Activated CD8-positive, alpha-beta T cell treated with anti-CD3 and anti-CD28 coated beads for 36 hours (primary cell): ENCODE results near the gene TDRD3. TPM values are rescaled to one million over a fixed set of nuclear protein-coding genes. Genes with fewer than 3 reads are reported as not detected.

Source experiments
- ATAC-seq: fragments of 200-7000 bp; cut with Tn5 transposase; one replicate; pipeline ENCODE4 v1.10.0; 2021; ENCODE audit warnings: mild to moderate bottlenecking, moderate library complexity
- CTCF ChIA-PET: fragments of 350-600 bp; sonication (Branson Sonifier 250); formaldehyde crosslinking; loops from one replicate; lab custom pipeline; 2021; ENCODE audit warnings: antibody characterized with exemption; lab: Charles Lee
- POLR2A ChIA-PET: fragments of 350-600 bp; sonication (Branson Sonifier 250); formaldehyde crosslinking; loops from one replicate; lab custom pipeline; 2021; ENCODE audit warnings: antibody characterized with exemption; lab: Charles Lee
- DNase-seq: peaks from one replicate; pipeline ENCODE4 v3.0.0-alpha.2; 2020
- H3K27ac Mint-ChIP-seq: one replicate; pipeline ENCODE4 v1.8.0; 2021; ENCODE audit warnings: mild to moderate bottlenecking, mixed read lengths
- H3K27me3 Mint-ChIP-seq: one replicate; pipeline ENCODE4 v1.8.0; 2021; ENCODE audit warnings: mixed read lengths
- H3K36me3 Mint-ChIP-seq: one replicate; pipeline ENCODE4 v1.8.0; 2021; ENCODE audit warnings: low read depth, mixed read lengths
- H3K4me1 Mint-ChIP-seq: one replicate; pipeline ENCODE4 v1.8.0; 2021; ENCODE audit warnings: low read depth, mixed read lengths
- H3K4me3 Mint-ChIP-seq: one replicate; pipeline ENCODE4 v1.8.0; 2021; ENCODE audit warnings: mild to moderate bottlenecking, moderate library complexity, mixed read lengths
- H3K9me3 Mint-ChIP-seq: one replicate; pipeline ENCODE4 v1.8.0; 2021; ENCODE audit warnings: mixed read lengths
- intact Hi-C: fragments of 100-400 bp; cut with micrococcal nuclease; formaldehyde crosslinking; loops from one replicate; pipeline ENCODE4 v1.10.0; 2022
- total RNA-seq, 2 experiments: library from RNA; stranded (reverse); gene quantifications; one replicate each; pipeline ENCODE4 v1.2.3, GENCODE V29; 2021
- TF ChIP-seq, protein P1 (sequence below): fragments of 200-600 bp; IDR thresholded peaks from one replicate; pipeline ENCODE4 v1.8.0; 2022; ENCODE audit warnings: antibody characterized with exemption, mild to moderate bottlenecking

TDRD3 gene
- total RNA-seq, 2 experiments from 2014 or later = 17.1 to 19.0 TPM

DNA sequence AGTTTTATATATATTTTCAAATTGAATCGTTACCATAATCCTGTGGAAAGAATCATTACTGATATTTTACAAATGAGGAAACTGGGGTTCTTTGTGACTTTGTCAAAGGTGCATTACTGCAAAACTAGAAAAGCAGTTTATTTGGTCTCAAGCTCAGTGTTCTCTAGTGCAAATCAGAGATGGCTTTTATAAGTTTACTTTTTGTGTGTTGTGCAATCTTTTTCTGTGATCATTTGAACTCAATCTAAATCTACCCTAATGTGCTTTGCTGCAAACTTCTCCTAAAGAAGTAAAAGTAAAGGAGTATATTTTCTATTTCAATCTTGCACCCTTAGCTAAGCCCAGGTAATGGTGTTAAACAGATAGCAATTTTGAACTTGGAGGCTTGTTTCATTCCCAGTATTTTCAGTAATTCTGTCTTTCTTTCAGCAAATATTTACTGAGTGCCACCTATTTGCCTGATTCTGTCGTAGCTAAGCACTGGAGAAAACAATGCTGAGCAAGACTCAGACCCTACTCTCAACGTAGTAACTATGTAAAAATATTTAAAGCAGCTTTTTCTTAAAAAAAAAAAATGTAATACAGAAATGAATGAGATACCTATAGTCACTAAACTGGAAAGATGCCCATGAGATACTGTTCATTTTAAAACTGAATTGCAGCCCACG, 124.0 kb downstream of the TDRD3 start:
- DNase-seq (no peak), ATAC-seq (no peak)
- Mint-ChIP-seq H3K4me1 (no peaks in the 10 kb centered on the region), H3K4me3 (no peak overlapping the region), H3K27me3 (no peaks in the 10 kb centered on the region), H3K27ac (no peak overlapping the region), H3K36me3 (peaks cover 13% of the 10 kb centered on the region), H3K9me3 (no peaks in the 10 kb centered on the region)
- CTCF ChIA-PET = no interaction called here
- intact Hi-C loops = no loop called here
- POLR2A ChIA-PET = no interaction called here
- TF ChIP-seq, protein P1, sequence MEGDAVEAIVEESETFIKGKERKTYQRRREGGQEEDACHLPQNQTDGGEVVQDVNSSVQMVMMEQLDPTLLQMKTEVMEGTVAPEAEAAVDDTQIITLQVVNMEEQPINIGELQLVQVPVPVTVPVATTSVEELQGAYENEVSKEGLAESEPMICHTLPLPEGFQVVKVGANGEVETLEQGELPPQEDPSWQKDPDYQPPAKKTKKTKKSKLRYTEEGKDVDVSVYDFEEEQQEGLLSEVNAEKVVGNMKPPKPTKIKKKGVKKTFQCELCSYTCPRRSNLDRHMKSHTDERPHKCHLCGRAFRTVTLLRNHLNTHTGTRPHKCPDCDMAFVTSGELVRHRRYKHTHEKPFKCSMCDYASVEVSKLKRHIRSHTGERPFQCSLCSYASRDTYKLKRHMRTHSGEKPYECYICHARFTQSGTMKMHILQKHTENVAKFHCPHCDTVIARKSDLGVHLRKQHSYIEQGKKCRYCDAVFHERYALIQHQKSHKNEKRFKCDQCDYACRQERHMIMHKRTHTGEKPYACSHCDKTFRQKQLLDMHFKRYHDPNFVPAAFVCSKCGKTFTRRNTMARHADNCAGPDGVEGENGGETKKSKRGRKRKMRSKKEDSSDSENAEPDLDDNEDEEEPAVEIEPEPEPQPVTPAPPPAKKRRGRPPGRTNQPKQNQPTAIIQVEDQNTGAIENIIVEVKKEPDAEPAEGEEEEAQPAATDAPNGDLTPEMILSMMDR = no peak

DNA sequence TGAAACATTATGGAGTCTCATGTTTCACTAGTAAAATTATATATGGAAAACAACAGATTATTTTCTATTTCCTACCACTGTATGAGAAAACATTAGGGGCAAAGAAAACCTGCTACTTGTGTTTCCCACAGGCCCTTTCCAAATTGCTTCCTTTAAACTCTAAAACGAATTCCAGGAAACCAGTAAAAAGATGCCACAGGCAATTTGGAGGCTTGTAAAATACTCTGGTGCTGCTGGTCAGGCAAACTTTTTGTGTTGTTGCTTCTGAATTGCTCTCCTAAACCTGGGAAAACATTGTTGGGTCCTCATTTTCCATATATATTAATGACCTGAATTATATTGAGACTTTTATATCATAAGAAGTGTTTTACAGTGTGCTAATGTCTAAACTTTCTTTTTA, 141.5 kb downstream of the TDRD3 start:
- TF ChIP-seq, protein P1 = no peak
- ATAC-seq (no peak), DNase-seq (no peak)
- Mint-ChIP-seq H3K4me3 (no peak overlapping the region), H3K27me3 (no peaks in the 10 kb centered on the region), H3K27ac (no peak overlapping the region), H3K4me1 (no peaks in the 10 kb centered on the region), H3K9me3 (no peaks in the 10 kb centered on the region), H3K36me3 (peaks cover 5% of the 10 kb centered on the region)
- CTCF ChIA-PET = no interaction called here
- POLR2A ChIA-PET = no interaction called here
- intact Hi-C loops = no loop called here

DNA sequence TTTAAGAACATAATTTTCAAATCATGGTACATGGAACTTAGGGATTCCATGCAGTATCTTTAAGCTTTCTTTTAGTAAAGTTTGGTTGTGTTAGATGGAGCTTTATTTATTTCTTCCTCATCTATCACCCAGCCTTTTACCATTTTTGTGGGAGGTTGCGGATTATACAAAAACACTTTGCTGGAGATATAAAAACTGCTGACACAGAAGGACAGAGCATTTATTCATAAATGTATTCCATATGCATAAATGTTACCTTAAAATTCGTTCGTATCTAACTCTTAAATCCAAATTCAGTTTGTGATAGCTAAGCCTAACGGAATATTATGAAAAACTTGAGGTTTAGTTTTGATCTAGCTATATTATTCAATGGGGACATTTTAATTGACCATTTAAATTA, 143.3 kb downstream of the TDRD3 start:
- Mint-ChIP-seq H3K27me3 (no peaks in the 10 kb centered on the region), H3K36me3 (peaks cover 5% of the 10 kb centered on the region), H3K4me3 (no peak overlapping the region), H3K4me1 (no peaks in the 10 kb centered on the region), H3K9me3 (no peaks in the 10 kb centered on the region), H3K27ac (no peak overlapping the region)
- no peak for DNase-seq
- TF ChIP-seq, protein P1 = no peak
- CTCF ChIA-PET = no interaction called here
- intact Hi-C loops = no loop called here
- POLR2A ChIA-PET = no interaction called here
- no peak for ATAC-seq

DNA sequence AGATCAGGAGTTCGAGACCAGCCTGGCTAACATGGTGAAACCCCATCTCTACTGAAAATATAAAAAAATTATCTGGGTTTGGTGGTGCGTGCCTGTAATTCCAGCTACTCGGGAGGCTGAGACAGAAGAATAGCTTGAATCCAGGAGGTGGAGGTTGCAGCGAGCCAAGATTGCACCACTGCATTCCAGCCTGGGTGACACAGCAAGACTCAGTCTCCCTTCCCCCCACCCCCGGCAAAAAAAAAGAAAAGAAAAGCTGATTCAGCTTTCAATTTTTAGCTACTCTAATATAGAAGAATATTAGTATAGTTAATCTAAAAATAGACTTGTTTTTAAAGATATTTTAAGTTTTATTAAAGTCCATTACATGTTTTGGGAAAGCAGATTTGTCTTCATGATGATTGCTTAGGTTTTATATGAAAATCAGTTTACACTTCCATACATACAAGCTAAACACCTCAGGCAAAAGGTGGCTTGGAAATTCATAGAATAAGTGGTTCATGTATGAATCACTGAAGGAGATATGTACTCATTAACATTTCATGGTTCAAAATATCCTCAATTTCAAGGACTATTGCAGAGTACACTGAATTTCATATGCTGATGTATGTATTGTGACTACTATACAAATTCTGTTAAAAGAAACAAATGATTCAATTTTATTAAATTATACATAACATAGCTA, 165.2 kb downstream of the TDRD3 start:
- ChIA-PET POLR2A (interaction anchor here (0.5 kb wide), 1 partner anchor 1991 kb away, joined by 3 read pairs; no protein-coding TSS in a partner anchor), CTCF (interaction anchor here (1.2 kb wide), 1 partner anchor 10 kb away, joined by 3 read pairs; no protein-coding TSS in a partner anchor)
- ATAC-seq (no peak), DNase-seq (no peak)
- Mint-ChIP-seq H3K27me3 (no peaks in the 10 kb centered on the region), H3K9me3 (no peaks in the 10 kb centered on the region), H3K36me3 (peaks cover 4% of the 10 kb centered on the region), H3K27ac (no peak overlapping the region), H3K4me1 (no peaks in the 10 kb centered on the region), H3K4me3 (no peak overlapping the region)
- TF ChIP-seq, protein P1 = no peak
- intact Hi-C loops = no loop called here

DNA sequence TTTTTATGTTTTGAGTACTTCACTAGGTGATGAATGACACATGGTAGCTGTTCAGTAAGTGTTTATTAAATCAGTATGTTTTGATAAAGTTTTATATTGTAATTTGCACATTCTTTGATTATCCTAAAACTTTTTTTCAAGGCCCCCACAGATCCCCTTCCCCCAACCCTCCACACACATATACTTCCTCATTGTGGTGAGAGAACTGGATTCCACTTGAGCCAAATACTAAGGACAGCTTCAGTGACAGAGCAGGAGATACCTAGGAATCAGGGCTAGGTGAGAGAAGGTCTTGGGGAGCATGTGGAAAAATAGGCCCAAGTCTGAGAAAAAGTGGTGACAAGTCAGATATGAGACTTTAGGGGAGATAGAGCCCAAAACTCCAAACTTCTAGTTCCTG, 174.6 kb downstream of the TDRD3 start:
- H3K9me3 Mint-ChIP-seq = no peaks in the 10 kb centered on the region
- DNase-seq = no peak
- no peak overlapping the region for H3K4me3 Mint-ChIP-seq
- TF ChIP-seq, protein P1 = no peak
- ChIA-PET CTCF (interaction anchor here (0.9 kb wide), 1 partner anchor 9 kb away, joined by 3 read pairs; no protein-coding TSS in a partner anchor), POLR2A (no interaction called here)
- no peak for ATAC-seq
- peaks cover 38% of the 10 kb centered on the region for H3K36me3 Mint-ChIP-seq
- no peak overlapping the region for H3K27ac Mint-ChIP-seq
- intact Hi-C loops = no loop called here
- no peaks in the 10 kb centered on the region for H3K4me1 Mint-ChIP-seq
- no peaks in the 10 kb centered on the region for H3K27me3 Mint-ChIP-seq
